ENCODE results near the gene NDUFB3.
"Not testable (repeated sequence)": the region's sequence is repeated elsewhere in the genome, so short reads cannot be mapped to it uniquely, and the experiment has no call there.

The NDUFB3 gene

GRCh38 chr2:201071479-201072200 lies at the start of gene NDUFB3, which contains the start of gene HYCC2:
Gene NDUFB3 (plus strand): TSS chr2:201072001. CDS start chr2:201078883, 6,882 bp downstream.
Gene HYCC2 (minus strand): TSS chr2:201071671. CDS start chr2:201024009, 47,662 bp downstream.
- peak; percentile 96 for DNase-seq (ENCODE audit: low spot score)

DNA sequence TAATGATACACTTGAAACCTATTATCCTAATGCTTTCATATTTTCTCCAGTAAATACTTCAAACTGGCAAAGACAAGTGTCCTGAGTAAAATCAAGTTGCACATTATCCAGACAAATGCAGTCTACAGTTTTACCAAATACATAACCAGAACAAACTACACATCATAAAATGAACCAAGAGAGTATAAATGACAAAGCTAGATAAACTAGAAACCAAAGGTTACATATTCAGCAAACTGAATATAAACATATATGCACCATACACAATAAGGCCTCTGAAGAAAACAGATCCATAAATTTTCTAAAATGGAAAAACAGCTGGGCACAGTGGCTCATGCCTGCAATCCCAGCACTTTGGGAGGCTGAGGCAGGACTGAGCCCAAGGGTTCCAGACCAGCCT lies 47.3 kb upstream of the NDUFB3 start:
- DNase-seq (ENCODE audit: low spot score), result no peak

DNA sequence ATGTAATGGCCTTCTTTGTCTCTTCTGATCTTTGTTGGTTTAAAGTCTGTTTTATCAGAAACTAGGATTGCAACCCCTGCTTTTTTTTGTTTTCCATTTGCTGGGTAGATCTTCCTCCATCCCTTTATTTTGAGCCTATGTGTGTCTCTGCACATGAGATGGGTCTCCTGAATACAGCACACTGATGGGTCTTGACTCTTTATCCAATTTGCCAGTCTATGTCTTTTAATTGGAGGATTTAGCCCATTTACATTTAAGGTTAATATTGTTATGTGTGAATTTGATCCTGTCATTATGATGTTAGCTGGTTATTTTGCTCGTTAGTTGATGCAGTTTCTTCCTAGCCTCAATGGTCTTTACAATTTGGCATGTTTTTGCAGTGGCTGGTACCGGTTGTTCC lies 37.4 kb upstream of the NDUFB3 start:
- DNase-seq (ENCODE audit: low spot score), result not testable (repeated sequence)

- not testable (repeated sequence) for DNase-seq (ENCODE audit: low spot score)
These were observed 33.4 kb upstream of the NDUFB3 start for GRCh38 chr2:201038361-201038760.

- no peak for DNase-seq (ENCODE audit: low spot score)
These were observed 32.9 kb upstream of the NDUFB3 start for GRCh38 chr2:201038855-201039254.

GRCh38 chr2:201040867-201041628 lies 30.8 kb upstream of the NDUFB3 start:
- DNase-seq (ENCODE audit: low spot score), result no peak

GRCh38 chr2:201042451-201042850 lies 29.4 kb upstream of the NDUFB3 start:
- DNase-seq (ENCODE audit: low spot score), result not testable (repeated sequence)

GRCh38 chr2:201043050-201043449 lies 28.8 kb upstream of the NDUFB3 start:
- not testable (repeated sequence) for DNase-seq (ENCODE audit: low spot score)

DNA sequence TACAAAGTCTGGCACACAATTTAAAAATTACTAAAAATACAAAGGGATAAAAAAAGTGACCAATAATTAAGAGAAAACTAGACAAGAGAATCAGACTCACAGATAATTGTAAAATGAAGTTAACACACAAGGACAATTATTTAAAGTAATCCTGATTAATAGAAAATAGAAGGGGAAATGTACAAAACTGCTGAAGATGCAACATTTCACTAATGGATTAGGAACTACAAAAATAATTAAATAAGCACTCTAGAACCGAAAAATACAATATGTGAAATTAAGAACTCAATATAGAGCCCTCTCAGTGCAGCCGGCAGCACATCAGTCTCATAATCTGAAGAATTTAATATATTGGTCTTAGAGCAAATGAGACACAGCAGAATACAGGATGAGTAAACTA lies 24.9 kb upstream of the NDUFB3 start:
- DNase-seq (ENCODE audit: low spot score), result no peak

GRCh38 chr2:201049455-201049854 lies 22.3 kb upstream of the NDUFB3 start:
- no peak for DNase-seq (ENCODE audit: low spot score)

GRCh38 chr2:201057087-201057521 lies 14.7 kb upstream of the NDUFB3 start:
- no peak for DNase-seq (ENCODE audit: low spot score)

GRCh38 chr2:201057715-201058248 lies 14.0 kb upstream of the NDUFB3 start:
- no peak for DNase-seq (ENCODE audit: low spot score)

- DNase-seq (ENCODE audit: low spot score), result no peak
These were observed 12.9 kb upstream of the NDUFB3 start for GRCh38 chr2:201058914-201059313.

DNA sequence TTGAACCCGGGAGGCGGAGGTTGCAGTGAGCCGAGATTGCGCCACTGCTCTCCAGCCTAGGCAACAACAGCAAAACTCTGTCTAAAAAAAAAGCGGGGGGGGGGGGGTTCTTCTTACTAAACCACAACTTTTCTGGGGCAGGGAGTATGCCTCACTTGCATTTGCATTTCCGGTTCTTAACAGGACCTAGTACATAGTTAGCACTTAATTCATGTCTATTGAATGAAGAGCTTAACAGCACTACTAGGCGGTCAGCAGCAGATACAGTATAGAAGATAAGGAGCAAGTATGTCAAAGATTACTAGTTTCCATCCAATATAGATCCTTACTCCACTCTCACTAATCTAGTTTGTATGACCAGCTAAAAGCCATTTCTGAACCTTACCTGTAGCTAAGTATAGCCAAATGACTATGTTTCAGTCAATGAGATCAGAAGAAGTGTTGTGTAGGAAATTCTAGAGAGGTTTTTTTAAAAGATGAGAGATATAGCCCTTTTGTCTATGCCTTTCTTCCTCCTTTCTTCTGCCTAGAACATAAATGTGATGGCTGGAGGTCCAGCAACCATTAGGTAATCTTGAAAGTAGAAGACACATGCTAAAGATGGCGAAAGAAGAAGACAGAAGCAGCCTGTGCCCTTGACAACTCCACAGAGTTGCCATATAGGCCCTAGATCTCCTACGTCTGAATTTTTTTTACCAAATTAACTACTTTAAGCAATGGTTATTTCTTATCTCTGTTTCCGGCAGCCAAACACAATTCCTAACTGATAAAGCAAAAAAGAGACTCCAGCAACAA lies 11.6 kb upstream of the NDUFB3 start:
- no peak for DNase-seq (ENCODE audit: low spot score)

DNA sequence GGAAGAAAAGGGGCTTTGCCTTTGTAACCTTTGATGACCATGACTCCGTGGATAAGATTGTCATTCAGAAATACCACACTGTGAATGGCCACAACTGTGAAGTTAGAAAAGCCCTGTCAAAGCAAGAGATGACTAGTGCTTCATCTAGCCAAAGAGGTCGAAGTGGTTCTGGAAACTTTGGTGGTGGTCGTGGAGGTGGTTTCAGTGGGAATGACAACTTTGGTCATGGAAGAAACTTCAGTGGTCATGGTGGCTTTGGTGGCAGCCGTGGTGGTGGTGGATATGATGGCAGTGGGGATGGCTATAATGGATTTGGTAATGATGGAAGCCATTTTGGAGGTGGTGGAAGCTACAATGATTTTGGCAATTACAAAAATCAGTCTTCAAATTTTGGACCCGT lies 8.3 kb upstream of the NDUFB3 start:
- not testable (repeated sequence) for DNase-seq (ENCODE audit: low spot score)

GRCh38 chr2:201064797-201065329 lies 6.9 kb upstream of the NDUFB3 start:
- no peak for DNase-seq (ENCODE audit: low spot score)

- DNase-seq (ENCODE audit: low spot score), result peak; percentile 17
These were observed 788 bp upstream of the NDUFB3 start for GRCh38 chr2:201070948-201071478.

GRCh38 chr2:201072201-201072530 lies 365 bp downstream of the NDUFB3 start:
- no peak for DNase-seq (ENCODE audit: low spot score)

GRCh38 chr2:201073071-201073470 lies 1.3 kb downstream of the NDUFB3 start:
- DNase-seq (ENCODE audit: low spot score), result no peak

DNA sequence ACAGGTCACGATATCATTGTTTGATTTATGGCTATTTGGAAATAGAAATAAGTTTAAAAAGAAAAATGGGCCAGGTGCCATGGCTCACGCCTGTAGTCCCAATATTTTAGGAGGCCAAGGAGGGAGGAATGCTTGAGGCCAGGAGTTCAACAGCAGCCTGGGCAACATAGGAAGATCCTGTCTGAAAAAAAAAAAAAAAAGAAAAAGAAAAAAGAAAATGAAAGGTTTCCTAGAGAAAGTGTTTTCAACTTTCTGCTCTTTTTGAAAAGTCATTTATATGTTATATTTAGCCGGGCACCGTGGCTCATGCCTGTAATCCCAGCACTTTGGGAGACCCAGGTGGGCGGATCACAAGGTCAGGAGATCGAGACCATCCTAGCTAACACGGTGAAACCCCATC lies 3.2 kb downstream of the NDUFB3 start:
- DNase-seq (ENCODE audit: low spot score), result no peak

GRCh38 chr2:201084863-201085262 lies 13.1 kb downstream of the NDUFB3 start:
- no peak for DNase-seq (ENCODE audit: low spot score)

DNA sequence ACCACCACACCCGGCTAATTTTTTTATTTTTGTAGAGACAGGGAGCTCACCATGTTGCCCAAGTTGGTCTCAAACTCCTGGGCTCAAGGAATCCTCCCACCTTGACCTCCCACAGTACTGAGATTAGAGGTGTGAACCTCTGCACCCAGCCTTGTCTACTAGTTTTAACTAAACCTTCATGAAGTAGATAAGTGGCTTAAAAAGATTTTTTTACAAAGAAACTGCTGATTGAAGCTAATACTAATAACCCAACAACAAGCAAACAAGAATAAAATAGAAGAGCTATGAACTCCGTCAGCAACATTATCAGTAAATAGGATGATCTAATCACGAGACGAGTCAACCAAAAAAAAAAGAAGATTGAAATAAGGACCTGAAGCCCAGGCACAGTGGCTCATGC lies 18.8 kb downstream of the NDUFB3 start:
- no peak for DNase-seq (ENCODE audit: low spot score)
